BLaER1 treated with 17β-estradiol and CSF1 and Interleukin-3, amounts not matched to agents 10 nM and 100 nM (cell line): ENCODE results near the gene PI4K2A.

Experiments used
- H3K27ac ChIP-seq, 11 experiments: shearing (Covaris generic); formaldehyde crosslinking; 2 replicates each; pipeline ENCODE4 v1.8.1; 2022
- H3K27me3 ChIP-seq, 11 experiments: shearing (Covaris generic); formaldehyde crosslinking; 2 replicates each; pipeline ENCODE4 v1.8.1; 2022
- H3K36me3 ChIP-seq, 11 experiments: shearing (Covaris generic); formaldehyde crosslinking; 2 replicates each; pipeline ENCODE4 v1.8.1; 2022
- H3K4me1 ChIP-seq, 10 experiments: shearing (Covaris generic); formaldehyde crosslinking; 2 replicates each; pipeline ENCODE4 v1.8.1; 2022
- H3K4me2 ChIP-seq, 11 experiments: shearing (Covaris generic); formaldehyde crosslinking; 2 replicates each; pipeline ENCODE4 v1.8.1; 2022
- H3K4me3 ChIP-seq, 10 experiments: shearing (Covaris generic); formaldehyde crosslinking; 2 replicates each; pipeline ENCODE4 v1.8.1; 2022
- H3K9ac ChIP-seq, 11 experiments: shearing (Covaris generic); formaldehyde crosslinking; 2 replicates each; pipeline ENCODE4 v1.8.1; 2022
- H3K9me3 ChIP-seq, 11 experiments: shearing (Covaris generic); formaldehyde crosslinking; replicated peaks in 1 of 11; 2 replicates each; pipeline ENCODE4 v1.8.1; 2022
- H4K20me1 ChIP-seq, 11 experiments: shearing (Covaris generic); formaldehyde crosslinking; 2 replicates each; pipeline ENCODE4 v1.8.1; 2022
- Cebpa-rat ChIP-seq, 11 experiments: shearing (Covaris generic); IDR thresholded peaks; 2 replicates each; pipeline ENCODE4 v1.8.1; 2022

The PI4K2A gene

GRCh38 chr10:97718659-97719142 is 78.2 kb downstream of the PI4K2A start:
- Histone ChIP-seq H3K4me1 (peaks cover 48 to 59% (median 51%) of the 10 kb centered on the region in 10 experiments), H3K4me2 (peak overlapping the region; percentile 88 to 100 (median 96)), H4K20me1 (peaks cover 0 to 51% (median 49%) of the 10 kb centered on the region in 11 experiments; a peak in 18 of 22 replicates), H3K4me3 (peak overlapping the region in 4 of 10 experiments; percentile 14 to 86 (median 80); a peak in 6 of 20 replicates), H3K27ac (peak overlapping the region in 10 of 11 experiments; percentile 2 to 65 (median 38); a peak in 16 of 22 replicates), H3K9me3 (no peaks in the 10 kb centered on the region), H3K27me3 (no peaks in the 10 kb centered on the region), H3K36me3 (peaks cover 14 to 78% (median 44%) of the 10 kb centered on the region in 11 experiments; a peak in 20 of 22 replicates), H3K9ac (peak overlapping the region; percentile 3 to 52 (median 37); a peak in 17 of 22 replicates)
- TF ChIP-seq Cebpa-rat (IDR thresholded peaks at IDR 0.05), result no peak

- TF ChIP-seq Cebpa-rat (IDR thresholded peaks at IDR 0.05), result no peak
- no peak overlapping the region for H3K27ac ChIP-seq
These were observed 79.1 kb downstream of the PI4K2A start for GRCh38 chr10:97719602-97720001.

GRCh38 chr10:97721871-97722780 is 81.7 kb downstream of the PI4K2A start:
- Histone ChIP-seq H3K9ac (no peak overlapping the region), H3K36me3 (peaks cover 9 to 65% (median 32%) of the 10 kb centered on the region in 11 experiments; a peak in 20 of 22 replicates), H3K9me3 (peaks cover 0 to 8% (median 0%) of the 10 kb centered on the region in 11 experiments; a peak in 2 of 22 replicates), H3K4me3 (no peak overlapping the region), H3K4me2 (0 out of 22 replicates have a peak overlapping the region, but pooled peaks of 1 of the 11 experiments have one; percentile 16), H3K4me1 (peaks cover 27 to 52% (median 34%) of the 10 kb centered on the region in 10 experiments), H3K27ac (no peak overlapping the region), H4K20me1 (peaks cover 0 to 27% (median 25%) of the 10 kb centered on the region in 11 experiments; a peak in 17 of 22 replicates), H3K27me3 (no peaks in the 10 kb centered on the region)
- TF ChIP-seq Cebpa-rat (IDR thresholded peaks at IDR 0.05), result no peak

More at GRCh38 chr10:97719602-97720001, 79.1 kb downstream of the PI4K2A start:
- H3K4me2 ChIP-seq, result peak overlapping the region in 10 of 11 experiments; percentile 24 to 100 (median 94); a peak in 13 of 22 replicates
- H3K9me3 ChIP-seq, result no peaks in the 10 kb centered on the region
- H3K27me3 ChIP-seq, result no peaks in the 10 kb centered on the region
- peaks cover 14 to 78% (median 44%) of the 10 kb centered on the region in 11 experiments; a peak in 20 of 22 replicates for H3K36me3 ChIP-seq
- H3K4me3 ChIP-seq, result no peak overlapping the region
- H3K4me1 ChIP-seq, result peaks cover 49 to 68% (median 55%) of the 10 kb centered on the region in 10 experiments
- peaks cover 0 to 51% (median 49%) of the 10 kb centered on the region in 11 experiments; a peak in 18 of 22 replicates for H4K20me1 ChIP-seq
- 0 out of 22 replicates have a peak overlapping the region, but pooled peaks of 1 of the 11 experiments have one; percentile 43 for H3K9ac ChIP-seq

GRCh38 chr10:97723001-97723400 is 82.5 kb downstream of the PI4K2A start:
- no peaks in the 10 kb centered on the region for H3K27me3 ChIP-seq
- H3K36me3 ChIP-seq, result peaks cover under 1 to 56% (median 24%) of the 10 kb centered on the region in 11 experiments; a peak in 17 of 22 replicates
- peaks cover 0 to 8% (median 0%) of the 10 kb centered on the region in 11 experiments; a peak in 2 of 22 replicates for H3K9me3 ChIP-seq
- H3K4me3 ChIP-seq, result no peak overlapping the region
- H4K20me1 ChIP-seq, result peaks cover 0 to 18% (median 16%) of the 10 kb centered on the region in 11 experiments; a peak in 15 of 22 replicates
- no peak overlapping the region for H3K27ac ChIP-seq
- peak overlapping the region in 1 of 11 experiments; percentile 16; a peak in 1 of 22 replicates for H3K4me2 ChIP-seq
- no peak for TF ChIP-seq Cebpa-rat (IDR thresholded peaks at IDR 0.05)
- H3K4me1 ChIP-seq, result peaks cover 18 to 43% (median 25%) of the 10 kb centered on the region in 10 experiments
- no peak overlapping the region for H3K9ac ChIP-seq

GRCh38 chr10:97724341-97724941 is 84.0 kb downstream of the PI4K2A start:
- no peak for TF ChIP-seq Cebpa-rat (IDR thresholded peaks at IDR 0.05)
- Histone ChIP-seq H3K27me3 (no peaks in the 10 kb centered on the region), H4K20me1 (peaks cover 0 to 3% (median 2%) of the 10 kb centered on the region in 11 experiments; a peak in 9 of 22 replicates), H3K4me3 (no peak overlapping the region), H3K4me1 (peaks cover 3 to 29% (median 15%) of the 10 kb centered on the region in 10 experiments; a peak in 19 of 20 replicates), H3K36me3 (peaks cover 0 to 43% (median 14%) of the 10 kb centered on the region in 11 experiments; a peak in 15 of 22 replicates), H3K4me2 (peak overlapping the region in 3 of 11 experiments; percentile 15 to 16 (median 16); a peak in 5 of 22 replicates), H3K27ac (peak overlapping the region in 3 of 11 experiments; percentile 3 to 26 (median 10); a peak in 4 of 22 replicates), H3K9ac (peak overlapping the region in 1 of 11 experiments; percentile 26; a peak in 1 of 22 replicates), H3K9me3 (peaks cover 0 to 8% (median 0%) of the 10 kb centered on the region in 11 experiments; a peak in 2 of 22 replicates)
